DND-41 (cell line): ENCODE results near the gene EPHA8.

Experiments
- ATAC-seq: fragments of 200-7000 bp; cut with Tn5 transposase; 3 replicates; pipeline ENCODE4 v1.9.1; 2021; ENCODE audit warnings: low read depth; ENCODE audit not compliant: insufficient read depth
- DNase-seq: peaks from one replicate; pipeline ENCODE4 v3.0.0-alpha.2; 2020
- H2AFZ ChIP-seq: 2 replicates; pipeline ENCODE4 v1.6.0; 2012; ENCODE audit warnings: low read depth, low read length
- H3K27ac ChIP-seq: 2 replicates; pipeline ENCODE4 v1.5.1; 2012; ENCODE audit warnings: low read length, inconsistent platforms
- H3K27me3 ChIP-seq: fragments of 200-600 bp; sonication (generic); 2 replicates; pipeline ENCODE4 v1.6.0; 2012; ENCODE audit warnings: low read length, mild to moderate bottlenecking, inconsistent platforms; ENCODE audit not compliant: insufficient read depth, poor library complexity
- H3K36me3 ChIP-seq: 2 replicates; pipeline ENCODE4 v1.5.1; 2012; ENCODE audit warnings: low read length, inconsistent platforms; ENCODE audit not compliant: insufficient read depth
- H3K4me1 ChIP-seq: 2 replicates; pipeline ENCODE4 v1.5.1; 2012; ENCODE audit warnings: mild to moderate bottlenecking, low read length; ENCODE audit not compliant: insufficient read depth
- H3K4me2 ChIP-seq: 2 replicates; pipeline ENCODE4 v1.6.0; 2012; ENCODE audit warnings: mild to moderate bottlenecking, moderate library complexity, low read length, inconsistent platforms; ENCODE audit not compliant: insufficient read depth
- H3K4me3 ChIP-seq, 2 experiments: fragments of 200-600 bp in 1 of 2; shearing (Covaris generic) in 1 of 2; 2 replicates each; pipeline ENCODE4 v1.5.1; 2012 to 2016; ENCODE audit warnings: inconsistent platforms in 2 of 2, low read length in 2 of 2, mild to moderate bottlenecking in 2 of 2, low read depth in 1 of 2, moderate library complexity in 1 of 2
- H3K79me2 ChIP-seq: 2 replicates; pipeline ENCODE4 v1.6.0; 2012; ENCODE audit warnings: low read length, inconsistent platforms; ENCODE audit not compliant: insufficient read depth
- H3K9ac ChIP-seq: 2 replicates; pipeline ENCODE4 v1.6.0; 2012; ENCODE audit warnings: low read depth, mild to moderate bottlenecking, inconsistent platforms, low read length, moderate library complexity
- H3K9me3 ChIP-seq: 2 replicates; pipeline ENCODE4 v1.5.1; 2012; ENCODE audit warnings: low read length, moderate library complexity, mild to moderate bottlenecking, inconsistent platforms; ENCODE audit not compliant: insufficient read depth, severe bottlenecking
- H4K20me1 ChIP-seq: 2 replicates; pipeline ENCODE4 v1.6.0; 2012; ENCODE audit warnings: low read length; ENCODE audit not compliant: insufficient read depth
- CTCF ChIP-seq: IDR thresholded peaks from 2 replicates; pipeline ENCODE4 v1.5.1; 2012; ENCODE audit warnings: borderline replicate concordance, low read length, moderate library complexity, mild to moderate bottlenecking; ENCODE audit not compliant: poor library complexity, severe bottlenecking; ENCODE audit errors: extremely low read depth
- EZH2 ChIP-seq: IDR thresholded peaks from 3 replicates; pipeline ENCODE4 v1.6.1; 2012; ENCODE audit warnings: borderline replicate concordance, low read depth, mild to moderate bottlenecking, moderate library complexity, low read length, inconsistent platforms; ENCODE audit not compliant: severe bottlenecking

The EPHA8 gene

GRCh38 chr1:22633697-22634463, 70.6 kb downstream of the EPHA8 start:
- TF ChIP-seq CTCF (no peak), EZH2 (no peak)
- Histone ChIP-seq H3K36me3 (no peaks in the 10 kb centered on the region), H3K79me2 (no peaks in the 10 kb centered on the region), H2AFZ (no peak overlapping the region), H3K4me1 (no peaks in the 10 kb centered on the region), H3K9me3 (no peaks in the 10 kb centered on the region), H3K4me2 (no peak overlapping the region), H4K20me1 (no peaks in the 10 kb centered on the region; the same call in 1 of the 2 replicates), H3K27me3 (peaks cover 3% of the 10 kb centered on the region), H3K27ac (no peak overlapping the region), H3K9ac (no peak overlapping the region), H3K4me3 (no peak overlapping the region)
- DNase-seq = no peak
- no peak for ATAC-seq

GRCh38 chr1:22635436-22635835, 72.1 kb downstream of the EPHA8 start:
- Histone ChIP-seq H4K20me1 (no peaks in the 10 kb centered on the region), H3K27me3 (peaks cover 3% of the 10 kb centered on the region), H3K36me3 (no peaks in the 10 kb centered on the region), H3K9me3 (no peaks in the 10 kb centered on the region), H2AFZ (no peak overlapping the region), H3K4me1 (no peaks in the 10 kb centered on the region), H3K4me2 (no peak overlapping the region), H3K4me3 (no peak overlapping the region), H3K9ac (no peak overlapping the region), H3K27ac (no peak overlapping the region), H3K79me2 (no peaks in the 10 kb centered on the region)
- DNase-seq (no peak), ATAC-seq (no peak)
- TF ChIP-seq CTCF (no peak), EZH2 (no peak)

GRCh38 chr1:22636353-22636752, 73.1 kb downstream of the EPHA8 start, which contains the start of gene C1QA:
TSS of gene C1QA (plus strand) at chr1:22636628. CDS start at chr1:22637617, 989 bp downstream.
- Histone ChIP-seq H3K9me3 (no peaks in the 10 kb centered on the region), H3K36me3 (no peaks in the 10 kb centered on the region), H3K9ac (no peak within 1 kb of the TSS), H3K4me3 (no peak within 1 kb of the TSS), H3K27ac (no peak within 1 kb of the TSS), H3K79me2 (no peaks in the 10 kb centered on the region), H2AFZ (no peak within 1 kb of the TSS), H3K27me3 (peaks cover 3% of the 10 kb centered on the region), H3K4me2 (no peak within 1 kb of the TSS), H4K20me1 (peaks cover 4% of the 10 kb centered on the region; the same call in 1 of the 2 replicates), H3K4me1 (no peaks in the 10 kb centered on the region)
- no peak for DNase-seq
- no peak for ATAC-seq
- no peak for TF ChIP-seq EZH2
- no peak for TF ChIP-seq CTCF
